Stomach (tissue), 9 donors: ENCODE measurements around the gene CD200R1L. TPM values are rescaled to one million over a fixed set of nuclear protein-coding genes. Genes with fewer than 3 reads are reported as not detected.

Experiments
- DNase-seq, 2 donors: peaks; one replicate each; pipeline versions ENCODE4 v3.0.0 to v3.0.0-alpha.2; 2013 to 2019
- H3K27ac ChIP-seq, 5 donors: fragments of 200-600 bp in 4 of 5; sonication (generic) in 4 of 5; one replicate each; pipeline ENCODE4 v1.5.1; 2013 to 2019; ENCODE audit warnings: mild to moderate bottlenecking in 1 of 5, moderate library complexity in 1 of 5
- H3K27me3 ChIP-seq, 3 donors: fragments of 200-600 bp; sonication (generic); one replicate each; pipeline ENCODE4 v1.5.1; 2017 to 2019; ENCODE audit warnings: mixed run types in 1 of 3
- H3K36me3 ChIP-seq, 4 donors: fragments of 200-600 bp; sonication (generic); 1 replicate in 3 of 4; 2 replicates in 1 of 4; pipeline ENCODE4 v1.5.1; 2016 to 2019
- H3K4me1 ChIP-seq, 4 donors: fragments of 200-600 bp; sonication (generic); one replicate each; pipeline ENCODE4 v1.5.1; 2016 to 2019
- H3K4me3 ChIP-seq, 4 donors: fragments of 200-600 bp; sonication (generic) in 3 of 4; one replicate each; pipeline ENCODE4 v1.5.1; 2016 to 2019; ENCODE audit warnings: mild to moderate bottlenecking in 1 of 4
- H3K9me3 ChIP-seq, 4 donors: fragments of 200-600 bp; sonication (generic); one replicate each; pipeline ENCODE4 v1.5.1; 2016 to 2019
- EP300 ChIP-seq: sonication (generic); formaldehyde crosslinking; IDR thresholded peaks from one replicate; pipeline ENCODE4 v1.6.1; 2017; ENCODE audit warnings: antibody characterized with exemption
- POLR2A ChIP-seq, 4 donors: fragments of 450-650 bp; IDR thresholded peaks; one replicate each; pipeline ENCODE4 v1.6.1; 2016; ENCODE audit warnings: antibody characterized with exemption in 4 of 4, control low read depth in 2 of 4, mild to moderate bottlenecking in 1 of 4, moderate library complexity in 1 of 4
- POLR2AphosphoS5 ChIP-seq, 3 donors: sonication (generic); formaldehyde crosslinking; IDR thresholded peaks; one replicate each; pipeline ENCODE4 v1.6.1; 2016; ENCODE audit warnings: antibody characterized with exemption in 3 of 3
- whole genome bisulfite sequencing, 5 donors: extraction: QIAGEN DNeasy Blood & Tissue Kit in 3 of 5; methylation state at CpG; one replicate each; pipeline versions ENCODE4 v1.1.5 to v1.1.7; 2013 to 2018; 5-methylcytosine and 5-hydroxymethylcytosine counted together
- intact Hi-C: fragments of 100-400 bp; cut with DNase I; formaldehyde crosslinking; loops from one replicate; pipeline ENCODE4 v1.15.1; 2023; ENCODE audit warnings: low total_unique reads
- polyA plus RNA-seq, 3 donors: library from polyadenylated mRNA; stranded (reverse); fragments of 200-250 nt; gene quantifications; one replicate each; pipeline ENCODE4 v1.2.3, GENCODE V29; 2013
- total RNA-seq, 5 donors: library from RNA; depleted of rRNA; stranded (reverse); fragments of >200 nt; gene quantifications; one replicate each; pipeline versions ENCODE4 v1.1.0 to v1.2.3, GENCODE V29; 2014 to 2016
- TF ChIP-seq, protein P1 (sequence below), 7 experiments: fragments of 450-650 bp in 4 of 7; fragments of 200-600 bp in 3 of 7; sonication (generic) in 3 of 7; IDR thresholded peaks; one replicate each; pipeline ENCODE4 v1.5.1; 2016 to 2019; ENCODE audit warnings: antibody characterized with exemption in 7 of 7, control low read depth in 2 of 7, mild to moderate bottlenecking in 1 of 7
- donor health status: healthy with polysubstance abuse.
- donor health status: Bipolar disorder and iron deficiency.
- donor health status: healthy.

The CD200R1L gene
- total and polyA plus RNA-seq, 8 donors = not detected

DNA sequence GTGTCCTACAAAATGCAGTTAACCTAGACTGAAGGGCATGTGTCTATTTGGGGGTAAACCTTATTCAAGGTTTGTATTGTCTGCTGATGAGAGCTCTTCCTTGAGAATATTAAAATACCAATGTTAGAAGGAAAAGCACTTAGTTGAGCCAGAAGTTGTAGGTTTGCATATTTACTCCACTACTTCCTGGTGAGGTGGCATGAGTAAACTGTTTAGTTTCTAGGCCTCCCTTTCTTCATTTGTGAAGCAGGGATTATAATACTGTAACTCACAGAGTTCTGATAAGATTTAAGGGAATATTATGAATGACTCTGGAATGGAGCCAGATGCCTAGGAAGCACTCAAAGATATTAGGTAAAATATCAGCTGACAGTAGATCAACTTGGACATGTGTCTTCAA lies 46.7 kb downstream of the CD200R1L start:
- H3K4me3 ChIP-seq = no peak overlapping the region
- no peaks in the 10 kb centered on the region for H3K27me3 ChIP-seq
- H3K27ac ChIP-seq = peak overlapping the region; percentile 21 to 67 (median 52)
- no peaks in the 10 kb centered on the region for H3K9me3 ChIP-seq
- peak in 1 of 2 donors; percentile 63 for DNase-seq
- peaks cover 5 to 12% (median 8%) of the 10 kb centered on the region in 4 donors for H3K4me1 ChIP-seq
- TF ChIP-seq POLR2AphosphoS5 (IDR thresholded peaks at IDR 0.05) = peak in 1 of 3 donors; percentile 13
- TF ChIP-seq, protein P1, sequence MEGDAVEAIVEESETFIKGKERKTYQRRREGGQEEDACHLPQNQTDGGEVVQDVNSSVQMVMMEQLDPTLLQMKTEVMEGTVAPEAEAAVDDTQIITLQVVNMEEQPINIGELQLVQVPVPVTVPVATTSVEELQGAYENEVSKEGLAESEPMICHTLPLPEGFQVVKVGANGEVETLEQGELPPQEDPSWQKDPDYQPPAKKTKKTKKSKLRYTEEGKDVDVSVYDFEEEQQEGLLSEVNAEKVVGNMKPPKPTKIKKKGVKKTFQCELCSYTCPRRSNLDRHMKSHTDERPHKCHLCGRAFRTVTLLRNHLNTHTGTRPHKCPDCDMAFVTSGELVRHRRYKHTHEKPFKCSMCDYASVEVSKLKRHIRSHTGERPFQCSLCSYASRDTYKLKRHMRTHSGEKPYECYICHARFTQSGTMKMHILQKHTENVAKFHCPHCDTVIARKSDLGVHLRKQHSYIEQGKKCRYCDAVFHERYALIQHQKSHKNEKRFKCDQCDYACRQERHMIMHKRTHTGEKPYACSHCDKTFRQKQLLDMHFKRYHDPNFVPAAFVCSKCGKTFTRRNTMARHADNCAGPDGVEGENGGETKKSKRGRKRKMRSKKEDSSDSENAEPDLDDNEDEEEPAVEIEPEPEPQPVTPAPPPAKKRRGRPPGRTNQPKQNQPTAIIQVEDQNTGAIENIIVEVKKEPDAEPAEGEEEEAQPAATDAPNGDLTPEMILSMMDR (IDR thresholded peaks at IDR 0.05) = no peak
- TF ChIP-seq POLR2A (IDR thresholded peaks at IDR 0.05) = no peak
- TF ChIP-seq EP300 = no peak
- H3K36me3 ChIP-seq = no peaks in the 10 kb centered on the region
- intact Hi-C loops = no loop called here

- Histone ChIP-seq H3K27ac (peak overlapping the region in 4 of 5 donors; percentile 32 to 75 (median 60)), H3K4me3 (no peak overlapping the region), H3K9me3 (no peaks in the 10 kb centered on the region), H3K27me3 (no peaks in the 10 kb centered on the region), H3K36me3 (no peaks in the 10 kb centered on the region), H3K4me1 (peaks cover 0 to 25% (median 13%) of the 10 kb centered on the region in 4 donors)
- WGBS, 5 donors = 13 to 24% (median 23%) methylated on average over 6 of the region's 6 CpGs
- peak in 1 of 2 donors; percentile 70 for DNase-seq
- intact Hi-C loops = no loop called here
- TF ChIP-seq POLR2AphosphoS5 (IDR thresholded peaks at IDR 0.05) (no peak), EP300 (no peak), POLR2A (IDR thresholded peaks at IDR 0.05) (no peak)
- TF ChIP-seq, protein P1 (IDR thresholded peaks at IDR 0.05) = no peak
These were observed 52.0 kb downstream of the CD200R1L start for GRCh38 chr3:112794622-112795172.

GRCh38 chr3:112793326-112794081 lies 53.2 kb downstream of the CD200R1L start:
- no peak for DNase-seq
- Histone ChIP-seq H3K27ac (peak overlapping the region in 2 of 5 donors; percentile 60 to 75), H3K36me3 (no peaks in the 10 kb centered on the region), H3K4me3 (no peak overlapping the region), H3K27me3 (no peaks in the 10 kb centered on the region), H3K9me3 (no peaks in the 10 kb centered on the region), H3K4me1 (peaks cover 0 to 25% (median 13%) of the 10 kb centered on the region in 4 donors)
- intact Hi-C loops = no loop called here
- 76 to 92% (median 80%) methylated on average over 3 of the region's 3 CpGs for WGBS, 5 donors
- TF ChIP-seq EP300 = no peak

GRCh38 chr3:112791736-112792135 lies 54.9 kb downstream of the CD200R1L start:
- H3K9me3 ChIP-seq = peaks cover 0 to 9% (median 4%) of the 10 kb centered on the region in 4 donors
- intact Hi-C loops = no loop called here
- 90 to 100% (median 96%) methylated on average over 2 of the region's 2 CpGs for WGBS, 5 donors
- H3K4me1 ChIP-seq = peaks cover 0 to 25% (median 13%) of the 10 kb centered on the region in 4 donors
- no peaks in the 10 kb centered on the region for H3K36me3 ChIP-seq
- no peak overlapping the region for H3K27ac ChIP-seq
- no peak for TF ChIP-seq EP300
- TF ChIP-seq, protein P1 (IDR thresholded peaks at IDR 0.05) = no peak
- no peak for TF ChIP-seq POLR2A (IDR thresholded peaks at IDR 0.05)
- no peak for TF ChIP-seq POLR2AphosphoS5 (IDR thresholded peaks at IDR 0.05)
- no peaks in the 10 kb centered on the region for H3K27me3 ChIP-seq
- H3K4me3 ChIP-seq = no peak overlapping the region
- DNase-seq = no peak

- intact Hi-C loops = no loop called here
- no peaks in the 10 kb centered on the region for H3K36me3 ChIP-seq
- no peaks in the 10 kb centered on the region for H3K27me3 ChIP-seq
- peaks cover 0 to 19% (median 6%) of the 10 kb centered on the region in 4 donors for H3K4me1 ChIP-seq
- WGBS, 5 donors = 61 to 75% (median 65%) methylated on average over 3 of the region's 3 CpGs
- DNase-seq = no peak
- TF ChIP-seq, protein P1 (IDR thresholded peaks at IDR 0.05) = no peak
- TF ChIP-seq EP300 = no peak
- no peak for TF ChIP-seq POLR2AphosphoS5 (IDR thresholded peaks at IDR 0.05)
- TF ChIP-seq POLR2A (IDR thresholded peaks at IDR 0.05) = no peak
- H3K4me3 ChIP-seq = no peak overlapping the region
- H3K27ac ChIP-seq = no peak overlapping the region
- peaks cover 0 to 9% (median 4%) of the 10 kb centered on the region in 4 donors for H3K9me3 ChIP-seq
These were observed 56.9 kb downstream of the CD200R1L start for GRCh38 chr3:112789787-112790186.
